Measurements from ENCODE around the gene DIP2C.

DNA sequence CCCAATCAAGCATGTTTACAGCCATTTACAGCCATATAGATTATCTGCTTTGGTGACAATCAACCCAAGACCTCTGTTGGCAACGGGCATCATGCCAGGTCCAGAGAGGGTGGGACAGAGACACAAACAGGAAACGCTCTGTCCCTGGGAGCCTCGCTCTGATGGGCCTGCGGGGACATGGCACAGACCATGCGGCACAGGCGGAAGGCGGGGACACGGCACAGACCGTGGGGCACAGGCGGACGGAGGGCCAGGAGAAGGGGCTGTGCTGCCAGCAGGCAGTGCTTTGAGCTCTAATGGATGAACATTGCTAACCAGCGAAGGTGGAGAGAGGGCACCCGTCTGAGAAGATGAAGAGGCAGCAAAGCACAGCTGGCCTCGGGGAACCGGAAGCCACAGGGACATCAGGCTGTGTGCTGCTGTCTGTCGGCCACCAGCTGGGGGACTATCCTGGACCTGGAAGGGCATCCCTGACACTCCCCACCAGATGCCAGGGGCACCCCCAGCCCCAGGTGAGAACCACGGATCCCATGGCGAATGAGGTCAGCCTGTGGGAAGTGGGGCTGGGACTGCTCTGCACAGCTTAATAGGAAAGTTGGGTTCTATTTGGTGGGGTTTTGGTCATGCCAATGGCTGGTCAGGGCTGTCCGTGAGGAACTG is 61.0 kb downstream of the DIP2C start:
- TF ChIP-seq ARNT (IDR thresholded peaks at IDR 0.05) = no peak
- no peak for TF ChIP-seq SUZ12 (IDR thresholded peaks at IDR 0.05)
- no peak for TF ChIP-seq SP1 (IDR thresholded peaks at IDR 0.05)
- no peak for TF ChIP-seq FOXM1 (IDR thresholded peaks at IDR 0.05; ENCODE audit: borderline replicate concordance)
- no peak for TF ChIP-seq ELF4 (IDR thresholded peaks at IDR 0.05)
- TF ChIP-seq FOXK2 (IDR thresholded peaks at IDR 0.05) = no peak
- no peak for TF ChIP-seq HDGF (IDR thresholded peaks at IDR 0.05; ENCODE audit: borderline replicate concordance)
- no peak for TF ChIP-seq L3MBTL2 (conservative IDR thresholded peaks at IDR 0.05)
- no peak for TF ChIP-seq BHLHE40 (IDR thresholded peaks at IDR 0.05; ENCODE audit: borderline replicate concordance)
- TF ChIP-seq, protein P1, sequence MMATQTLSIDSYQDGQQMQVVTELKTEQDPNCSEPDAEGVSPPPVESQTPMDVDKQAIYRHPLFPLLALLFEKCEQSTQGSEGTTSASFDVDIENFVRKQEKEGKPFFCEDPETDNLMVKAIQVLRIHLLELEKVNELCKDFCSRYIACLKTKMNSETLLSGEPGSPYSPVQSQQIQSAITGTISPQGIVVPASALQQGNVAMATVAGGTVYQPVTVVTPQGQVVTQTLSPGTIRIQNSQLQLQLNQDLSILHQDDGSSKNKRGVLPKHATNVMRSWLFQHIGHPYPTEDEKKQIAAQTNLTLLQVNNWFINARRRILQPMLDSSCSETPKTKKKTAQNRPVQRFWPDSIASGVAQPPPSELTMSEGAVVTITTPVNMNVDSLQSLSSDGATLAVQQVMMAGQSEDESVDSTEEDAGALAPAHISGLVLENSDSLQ (IDR thresholded peaks at IDR 0.05) = no peak
- TF ChIP-seq CTBP1 (IDR thresholded peaks at IDR 0.05; ENCODE audit: borderline replicate concordance) = no peak
- TF ChIP-seq TARDBP (IDR thresholded peaks at IDR 0.05) = no peak

All from HEK293T (cell line).